GOT3 (cell line): ENCODE data around the gene RBM34.
"Not testable (repeated sequence)": the region's sequence is repeated elsewhere in the genome, so short reads cannot be mapped to it uniquely, and the experiment has no call there.

ENCODE experiments used
- DNase-seq: peaks from one replicate; lab custom pipeline; 2025; ENCODE audit warnings: mixed read lengths; lab: John Stamatoyannopoulos, UW

Gene RBM34

GRCh38 chr1:235091319-235092044 lies 69.6 kb downstream of the RBM34 start:
- not testable (repeated sequence) for DNase-seq

- no peak for DNase-seq
Observed at GRCh38 chr1:235090406-235091069, 70.5 kb downstream of the RBM34 start.

GRCh38 chr1:235088907-235089306 lies 72.1 kb downstream of the RBM34 start:
- DNase-seq = no peak

- DNase-seq = no peak
Observed at GRCh38 chr1:235088430-235088829, 72.6 kb downstream of the RBM34 start.

- DNase-seq = no peak
Observed at GRCh38 chr1:235087906-235088305, 73.1 kb downstream of the RBM34 start.

- DNase-seq = not testable (repeated sequence)
Observed at GRCh38 chr1:235085411-235086117, 75.5 kb downstream of the RBM34 start.
